NCI-H146 treated with DMSO at 0.1 percent for 48 hours (cell line): Measurements from ENCODE around the gene PNPLA3.
"Not testable (repeated sequence)": the region's sequence is repeated elsewhere in the genome, so short reads cannot be mapped to it uniquely, and the experiment has no call there.

Experiments used
- DNase-seq: peaks from one replicate; lab custom pipeline; 2025; ENCODE audit not compliant: unreplicated experiment; lab: John Stamatoyannopoulos, UW

The PNPLA3 gene

DNA sequence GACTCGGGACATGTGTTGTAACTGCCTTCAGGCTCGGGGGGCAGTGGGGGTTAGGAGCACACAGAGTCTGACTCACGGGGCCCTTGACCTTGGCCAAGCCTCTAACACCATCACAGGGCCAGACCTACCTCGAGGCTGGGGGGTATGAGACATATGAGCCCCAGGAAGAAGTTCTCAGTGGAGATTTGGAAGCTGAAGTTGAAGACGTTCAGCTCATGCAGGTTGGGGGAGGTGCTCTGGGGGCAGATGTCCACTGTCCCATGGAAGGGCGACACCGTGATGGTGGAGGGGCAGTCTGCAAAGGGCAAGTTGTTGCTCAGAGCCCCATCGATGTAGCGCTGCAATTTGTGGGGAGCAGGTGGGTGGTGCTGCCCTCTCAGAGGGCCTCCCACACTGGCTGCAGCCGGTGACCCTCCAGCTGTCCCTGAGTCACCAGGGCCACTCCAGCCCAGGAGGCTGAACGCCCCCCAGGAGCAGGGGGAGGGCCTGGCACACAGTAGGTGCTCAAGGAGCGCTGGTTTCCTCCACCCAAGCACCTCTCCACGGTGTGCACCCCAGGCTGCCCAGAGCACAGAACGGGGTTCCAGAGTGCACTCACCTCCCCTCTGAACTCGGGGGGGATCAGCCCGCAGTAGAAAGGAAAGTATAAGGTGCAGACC, 34.3 kb upstream of the PNPLA3 start:
- no peak for DNase-seq

DNA sequence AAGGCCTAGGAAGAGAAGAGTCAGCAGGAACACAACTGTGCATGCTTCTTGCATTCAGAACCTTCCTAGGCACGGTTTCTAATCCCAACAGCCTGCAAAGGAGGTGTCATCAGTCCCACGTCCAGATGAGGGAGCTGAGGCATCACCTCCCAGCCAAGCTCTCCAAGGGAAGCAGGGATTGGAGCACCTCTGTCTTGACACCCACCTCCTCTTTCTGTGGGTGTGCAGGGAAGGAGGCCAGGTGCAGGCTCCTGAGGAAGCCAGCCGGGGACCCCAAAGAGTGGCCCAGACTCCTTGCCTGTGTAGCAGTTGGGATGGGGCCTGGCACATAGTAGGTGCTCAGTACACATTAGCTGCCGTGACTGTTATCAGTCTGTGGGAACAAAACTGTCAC, 33.7 kb upstream of the PNPLA3 start:
- DNase-seq: no peak

DNA sequence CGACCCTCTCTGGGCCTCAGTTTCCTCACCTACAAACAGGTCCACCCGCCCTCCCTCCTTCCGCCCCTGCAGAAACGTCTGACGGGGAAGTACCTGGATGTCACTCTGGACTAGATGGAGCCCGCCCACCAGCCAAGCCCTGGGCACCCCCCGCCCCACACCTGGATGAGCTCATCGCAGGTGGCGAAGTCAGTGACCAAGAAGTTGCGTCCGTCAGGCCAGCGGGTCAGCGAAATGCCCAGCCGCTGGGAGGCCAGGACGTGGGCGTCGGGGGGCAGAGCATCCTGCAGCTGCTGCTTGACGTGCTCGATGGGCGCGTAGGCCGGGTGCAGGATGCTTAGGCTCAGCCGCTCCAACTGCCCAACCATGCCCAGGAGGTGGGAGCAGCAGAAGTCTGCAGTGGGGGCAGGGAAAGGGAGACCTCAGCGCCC, 32.7 kb upstream of the PNPLA3 start:
- DNase-seq: no peak

DNA sequence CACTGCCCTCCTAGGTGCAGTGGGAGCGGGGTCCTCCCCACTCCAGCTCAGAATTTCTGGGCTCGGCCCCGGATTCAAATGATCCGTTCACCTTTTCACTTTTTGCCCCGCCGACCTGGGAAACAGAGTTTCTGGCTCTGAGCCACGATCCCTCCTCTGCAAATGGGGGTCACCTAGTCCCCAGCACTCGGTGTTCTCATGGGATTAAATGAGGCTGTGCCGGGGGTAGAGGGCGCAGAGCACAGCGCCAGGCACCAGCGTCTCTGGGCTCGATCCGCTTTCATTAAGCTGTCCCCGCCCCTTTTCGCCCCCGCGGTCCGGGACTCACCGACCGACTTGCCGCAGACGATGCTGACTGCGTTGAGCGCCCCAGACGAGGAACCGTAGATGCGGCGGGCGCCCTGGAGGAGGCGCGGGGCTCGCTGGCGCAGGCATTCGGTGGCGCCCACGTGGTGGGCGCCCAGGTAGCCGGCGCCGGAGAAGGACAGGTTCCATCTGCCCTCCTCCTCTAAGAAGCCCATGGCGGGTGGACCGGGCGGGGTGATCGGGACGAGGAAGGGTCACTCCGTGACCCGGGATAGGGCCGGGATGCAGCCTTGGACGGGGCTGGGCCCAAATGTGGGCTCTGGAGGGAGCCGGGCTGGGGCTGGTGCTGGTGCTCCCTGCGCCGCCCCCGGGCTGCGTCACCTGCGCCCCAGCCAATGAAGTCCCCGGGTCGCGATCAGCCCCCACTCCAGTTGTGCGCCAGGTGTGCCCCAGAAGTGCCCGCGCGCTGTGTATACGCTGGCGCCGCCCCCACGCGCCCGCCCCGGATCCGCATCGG, 32.0 kb upstream of the PNPLA3 start, which contains the start of gene PNPLA5:
Gene PNPLA5 (minus strand): TSS at position 654 of the 823 bp plus-strand sequence. CDS start 133 bp downstream, at position 521.
- no peak for DNase-seq

DNA sequence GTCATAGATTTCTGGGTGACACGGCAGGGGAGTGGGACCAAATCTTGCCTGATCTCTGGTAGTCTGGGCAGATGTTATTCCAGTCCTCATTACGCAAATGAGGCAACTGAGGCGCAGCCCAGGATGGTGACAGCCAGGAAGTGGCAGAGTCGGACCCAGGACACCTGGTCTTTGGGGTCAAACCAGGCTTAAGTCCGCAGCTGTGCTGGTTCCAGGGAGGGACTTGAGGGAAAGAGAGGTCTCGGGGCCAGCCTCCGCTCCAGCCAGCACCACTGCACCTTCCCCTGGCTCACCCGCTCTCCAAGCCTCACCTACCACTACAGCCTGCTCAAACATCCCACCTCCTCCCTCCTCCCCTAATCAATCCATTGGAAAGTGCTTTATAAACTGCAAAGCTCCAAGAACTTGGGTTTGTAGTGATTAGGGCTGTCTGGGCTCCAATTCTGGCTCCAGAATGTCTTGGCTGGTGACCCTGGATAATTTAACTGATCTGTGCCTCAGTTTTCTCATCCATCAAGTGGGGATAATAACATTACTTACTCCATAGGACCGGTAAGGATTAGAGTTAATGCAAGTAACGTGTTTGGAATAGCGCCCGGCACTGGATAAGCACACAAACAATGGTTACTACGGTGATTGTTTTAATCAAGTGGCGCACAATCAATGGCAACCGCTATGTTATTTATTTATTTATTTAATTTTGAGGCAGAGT, 31.3 kb upstream of the PNPLA3 start:
- no peak for DNase-seq

DNA sequence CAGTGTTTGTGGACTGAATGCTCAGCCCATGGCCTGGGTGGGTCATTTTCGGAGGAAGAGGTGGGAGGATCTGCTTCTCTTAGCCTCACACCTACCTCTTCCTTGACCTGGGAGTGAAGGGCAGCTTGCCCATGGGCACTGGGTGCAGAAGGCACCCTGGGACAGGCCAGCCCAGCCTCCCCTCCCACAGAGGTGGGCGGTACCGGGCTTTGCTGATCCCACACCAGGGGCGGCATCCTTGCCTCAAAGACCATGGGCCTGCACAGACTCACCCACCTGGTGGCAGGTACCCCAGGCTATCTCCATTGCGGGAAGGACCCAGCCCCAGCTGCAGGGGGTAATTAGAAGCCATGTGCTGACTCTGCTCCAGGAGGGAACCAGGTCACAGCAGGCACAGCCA, 30.3 kb upstream of the PNPLA3 start:
- DNase-seq: no peak

DNA sequence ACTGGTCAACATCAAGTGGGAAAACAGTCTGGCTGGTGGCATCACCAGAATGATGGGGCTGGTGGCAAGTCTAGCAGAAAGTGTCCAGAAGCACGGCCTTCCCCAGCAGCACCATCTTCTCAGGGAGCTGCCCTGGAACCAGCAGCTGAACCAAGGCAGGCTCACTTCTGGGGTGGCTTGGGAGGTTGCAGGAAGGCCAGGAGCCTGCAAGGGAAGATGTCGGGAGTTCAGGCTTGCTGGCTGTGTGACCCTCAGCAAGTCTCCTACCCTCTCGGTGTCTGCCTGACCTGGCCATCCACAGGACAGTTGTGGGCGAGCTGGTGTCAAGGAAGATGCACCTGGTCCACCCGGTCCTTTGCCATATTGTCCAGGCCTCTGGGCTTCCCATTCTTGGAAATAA, 29.5 kb upstream of the PNPLA3 start:
- DNase-seq: no peak

DNA sequence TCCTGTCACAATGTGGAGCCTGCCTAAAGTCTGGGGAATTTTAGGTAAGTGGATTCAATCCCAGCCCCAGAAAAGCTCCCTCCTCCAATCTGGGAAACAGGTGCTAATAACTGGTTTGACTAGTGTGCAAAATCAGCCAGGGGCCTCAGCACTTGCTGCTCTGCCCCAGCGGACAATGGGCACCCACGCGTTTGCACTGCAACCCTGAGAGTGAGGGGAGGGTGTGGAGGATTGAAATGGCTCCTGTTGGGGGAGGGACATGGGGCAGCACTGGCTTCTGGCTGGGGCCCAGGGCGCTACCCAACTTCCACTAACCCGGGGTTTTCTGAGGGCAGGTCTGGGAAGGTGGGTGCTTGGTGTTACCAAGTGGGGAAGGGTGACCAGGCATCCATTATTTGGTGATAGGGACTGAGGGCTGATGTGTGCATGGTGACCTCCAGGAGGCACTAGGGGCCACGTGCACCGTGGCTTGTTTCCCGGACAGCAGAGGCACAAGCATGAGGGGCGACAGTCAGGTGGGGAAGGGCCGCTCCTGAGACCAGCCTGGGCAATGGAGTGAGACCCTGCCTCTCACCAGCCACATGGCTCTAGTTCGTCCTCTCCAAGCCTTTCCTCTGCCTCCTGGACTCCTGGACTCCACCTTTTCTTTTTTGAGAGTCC, 27.5 kb upstream of the PNPLA3 start:
- no peak for DNase-seq

DNA sequence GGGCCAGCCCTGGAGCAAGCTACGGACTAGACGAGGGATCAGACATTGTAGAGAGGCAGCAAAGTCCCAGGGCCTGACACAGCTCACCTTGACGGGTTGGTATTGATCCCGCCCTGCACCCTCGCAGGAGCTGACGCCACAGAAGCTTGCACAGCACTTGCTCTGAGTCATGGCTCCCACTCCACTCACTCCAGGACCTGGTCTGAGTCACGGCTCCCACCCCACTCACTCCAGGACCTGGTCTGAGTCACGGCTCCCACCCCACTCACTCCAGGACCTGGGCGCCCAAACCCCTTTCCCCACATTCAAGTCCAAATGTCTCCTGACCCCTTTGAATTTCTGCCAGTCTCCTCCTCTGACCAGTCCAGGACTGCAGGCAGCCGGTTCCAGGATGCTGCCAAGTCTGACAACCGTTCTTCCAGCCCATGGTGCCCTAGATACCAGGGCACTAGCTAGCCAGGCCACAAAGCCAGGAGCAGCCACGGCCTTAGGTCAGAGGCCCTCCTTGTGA, 25.8 kb upstream of the PNPLA3 start:
- no peak for DNase-seq

DNA sequence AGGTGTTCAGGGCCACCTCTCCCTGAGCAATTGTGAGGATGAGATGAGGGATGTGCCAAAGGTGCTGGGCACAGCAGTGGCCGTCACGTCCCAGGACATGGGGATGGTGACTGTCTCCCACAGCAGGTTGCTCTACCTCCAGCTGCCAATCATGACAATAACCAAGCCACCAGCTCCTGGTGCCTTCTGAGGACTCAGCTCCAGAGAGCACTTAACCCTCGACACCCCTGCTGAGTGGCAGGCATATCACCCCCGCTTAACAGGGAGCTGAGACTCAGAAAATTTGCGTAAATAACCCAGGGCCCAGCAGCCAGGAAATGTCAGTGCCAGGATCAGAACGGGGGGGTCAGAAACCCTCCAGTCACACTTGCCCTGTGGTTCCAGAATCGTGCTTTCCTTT, 23.4 kb upstream of the PNPLA3 start:
- DNase-seq: no peak

DNA sequence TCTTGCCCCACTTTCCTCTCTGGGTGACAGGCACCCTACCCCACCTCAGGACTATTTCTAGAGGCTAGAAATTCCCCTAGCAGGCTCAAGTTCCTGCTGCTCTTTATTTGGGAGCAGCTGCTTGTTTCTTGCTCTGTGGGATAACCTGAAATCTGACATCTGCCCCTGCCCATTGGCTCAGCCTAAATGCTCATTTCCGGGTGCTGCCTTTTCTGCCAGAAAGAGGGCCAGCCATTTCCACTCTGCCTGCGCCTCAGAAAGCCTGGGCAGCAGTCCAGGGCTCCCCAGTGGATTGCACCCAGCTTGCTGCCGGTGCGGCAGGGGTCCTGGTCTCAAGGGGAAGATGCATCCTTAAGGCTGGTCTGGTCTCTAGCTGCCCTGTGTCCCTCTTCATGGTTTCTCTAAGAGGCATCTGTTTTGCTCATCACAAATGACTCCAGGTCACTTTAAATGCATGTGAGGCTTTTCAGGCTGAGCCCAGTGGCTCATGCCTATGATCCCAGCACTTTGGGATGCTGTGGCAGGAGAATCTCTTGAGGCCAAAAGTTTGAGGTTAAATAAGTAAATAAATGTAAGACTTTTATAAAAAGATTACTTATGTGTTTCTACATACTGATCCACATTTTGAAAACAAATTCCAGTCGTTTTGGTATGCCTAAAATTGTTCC, 21.5 kb upstream of the PNPLA3 start:
- DNase-seq: no peak

DNA sequence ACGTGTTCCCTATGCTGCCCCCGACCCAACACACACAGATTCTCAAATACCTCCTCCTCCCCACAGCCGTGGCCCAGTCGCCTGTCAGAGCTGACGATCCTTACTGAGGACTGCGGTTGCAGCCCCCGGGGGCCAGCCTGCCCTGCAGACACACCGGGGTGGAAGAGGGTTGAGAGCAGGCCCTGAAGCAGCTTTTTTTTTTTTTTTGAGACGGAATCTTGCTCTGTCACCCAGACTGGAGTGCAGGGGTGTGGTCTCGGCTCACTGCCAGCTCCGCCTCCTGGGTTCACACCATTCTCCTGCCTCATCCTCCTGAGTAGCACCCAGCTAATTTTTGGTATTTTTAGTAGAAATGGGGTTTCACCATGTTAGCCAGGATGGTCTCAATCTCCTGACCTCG, 20.6 kb upstream of the PNPLA3 start:
- DNase-seq: not testable (repeated sequence)

DNA sequence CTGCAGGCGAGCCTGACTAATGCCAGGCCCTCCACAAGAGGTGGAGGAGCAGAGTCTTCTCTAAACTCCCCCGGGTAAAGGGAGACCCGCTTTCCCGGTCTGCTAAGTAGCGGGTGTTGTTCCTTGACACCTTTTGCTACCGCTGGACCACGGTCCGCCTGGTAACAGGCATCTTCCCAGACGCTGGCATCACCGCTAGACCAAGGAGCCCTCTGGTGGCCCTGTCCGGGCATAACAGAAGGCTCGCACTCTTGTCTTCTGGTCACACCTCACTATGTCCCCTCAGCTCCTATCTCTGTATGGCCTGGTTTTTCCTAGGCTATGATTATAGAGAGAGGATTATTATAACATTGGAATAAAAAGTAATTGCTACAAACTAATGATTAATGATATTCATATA, 19.2 kb upstream of the PNPLA3 start:
- DNase-seq: not testable (repeated sequence)

DNA sequence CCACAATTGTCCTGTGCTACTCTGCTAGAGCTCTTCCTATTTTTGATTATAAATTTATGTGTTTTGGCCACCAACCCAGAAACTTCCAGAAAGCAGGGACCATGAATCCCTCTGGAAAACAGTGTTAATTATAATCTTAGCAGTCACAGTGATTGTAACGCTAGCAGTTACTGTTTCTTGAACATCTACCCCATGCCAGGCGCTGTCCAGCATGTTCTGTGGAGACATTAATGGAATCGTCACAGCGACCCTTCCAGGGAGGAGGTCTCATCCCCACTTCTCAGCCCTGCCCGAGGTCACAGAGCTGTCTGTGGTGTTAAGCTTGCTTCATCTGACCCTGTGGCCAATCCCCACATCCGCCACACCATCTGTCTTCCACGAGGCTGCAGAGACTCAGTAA, 17.9 kb upstream of the PNPLA3 start:
- DNase-seq: no peak

DNA sequence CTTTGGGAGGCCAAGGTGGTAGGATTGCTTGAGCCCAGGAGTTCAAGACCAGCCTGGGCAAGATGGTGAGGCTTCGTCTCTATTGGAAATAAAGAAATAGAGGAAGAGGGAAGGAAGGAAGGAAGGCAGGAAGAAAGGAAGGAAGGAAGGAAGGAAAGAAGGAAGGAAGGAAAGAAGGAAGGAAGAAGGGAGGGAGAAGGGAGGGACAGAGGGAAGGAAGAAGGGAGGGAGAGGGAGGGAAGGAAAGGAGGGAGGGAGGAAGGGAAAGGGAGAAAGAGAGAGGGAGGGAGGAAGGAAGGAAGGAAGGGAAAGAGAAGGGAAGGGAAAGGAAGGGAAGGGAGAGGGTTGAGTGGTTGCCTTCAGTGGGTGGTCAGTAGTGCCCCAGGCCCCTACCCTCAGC, 13.9 kb upstream of the PNPLA3 start:
- no peak for DNase-seq

DNA sequence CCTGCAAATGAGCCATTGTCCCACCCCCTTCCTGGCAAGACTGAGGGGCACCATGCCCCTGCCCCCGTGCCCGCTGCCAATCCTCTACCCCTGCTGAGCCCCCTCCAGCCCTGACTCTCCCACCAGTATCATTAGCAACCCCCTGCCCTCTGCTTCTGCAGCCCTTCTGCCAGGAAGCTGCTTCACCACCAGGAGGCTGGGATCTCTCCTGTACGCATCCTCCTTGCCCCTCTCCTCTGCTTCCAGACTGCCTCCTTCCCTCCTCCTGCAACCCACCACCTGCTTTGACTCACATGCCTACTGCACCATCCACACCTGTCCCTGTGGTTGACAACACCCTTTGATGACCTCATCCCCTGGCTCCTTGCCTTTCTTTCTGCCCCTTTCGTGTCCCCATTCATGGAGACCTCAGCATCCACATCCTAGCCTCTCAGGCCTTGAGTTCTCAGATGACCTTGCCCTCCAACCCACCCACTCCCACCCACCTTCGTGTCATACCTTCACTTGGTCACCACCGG, 13.4 kb upstream of the PNPLA3 start:
- DNase-seq: no peak

DNA sequence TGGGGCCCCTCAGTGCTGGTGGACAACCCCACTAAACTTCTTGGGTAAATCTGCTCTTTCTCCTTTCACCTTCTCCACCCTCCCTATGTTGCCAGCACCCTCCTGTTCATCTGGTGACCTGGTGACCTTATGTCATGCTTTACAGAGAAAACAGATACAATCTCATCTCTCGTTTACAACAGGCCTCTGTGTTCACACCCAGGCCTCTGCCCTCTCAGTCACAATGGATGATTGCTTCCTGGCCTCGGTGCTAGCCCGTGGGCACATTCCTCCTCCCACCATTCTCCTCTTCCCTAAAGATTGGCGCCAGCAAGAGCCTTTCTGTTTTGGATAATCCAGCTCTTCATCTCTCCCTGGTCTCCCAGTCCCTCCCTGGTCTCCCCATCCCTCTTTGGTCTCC, 12.3 kb upstream of the PNPLA3 start:
- DNase-seq: no peak

DNA sequence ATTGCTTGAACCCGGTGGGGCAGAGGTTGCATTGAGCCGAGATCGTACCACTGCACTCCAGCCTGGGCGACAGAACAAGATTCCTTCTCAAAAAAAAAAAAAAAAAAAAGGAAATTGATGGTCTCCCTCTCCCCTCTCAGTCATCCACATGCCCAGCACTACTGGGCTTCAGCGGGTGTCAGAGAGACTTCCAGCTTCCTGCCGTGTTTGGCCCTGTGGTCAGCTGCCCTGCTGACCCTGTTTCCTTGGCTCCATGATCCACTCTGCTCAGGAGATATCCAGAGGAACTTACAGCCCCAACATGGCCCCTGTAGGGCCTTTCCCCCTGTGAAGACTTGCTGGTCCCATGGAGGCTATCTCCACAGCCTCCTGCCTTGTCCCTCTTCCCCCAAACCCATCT, 6.1 kb upstream of the PNPLA3 start:
- no peak for DNase-seq

DNA sequence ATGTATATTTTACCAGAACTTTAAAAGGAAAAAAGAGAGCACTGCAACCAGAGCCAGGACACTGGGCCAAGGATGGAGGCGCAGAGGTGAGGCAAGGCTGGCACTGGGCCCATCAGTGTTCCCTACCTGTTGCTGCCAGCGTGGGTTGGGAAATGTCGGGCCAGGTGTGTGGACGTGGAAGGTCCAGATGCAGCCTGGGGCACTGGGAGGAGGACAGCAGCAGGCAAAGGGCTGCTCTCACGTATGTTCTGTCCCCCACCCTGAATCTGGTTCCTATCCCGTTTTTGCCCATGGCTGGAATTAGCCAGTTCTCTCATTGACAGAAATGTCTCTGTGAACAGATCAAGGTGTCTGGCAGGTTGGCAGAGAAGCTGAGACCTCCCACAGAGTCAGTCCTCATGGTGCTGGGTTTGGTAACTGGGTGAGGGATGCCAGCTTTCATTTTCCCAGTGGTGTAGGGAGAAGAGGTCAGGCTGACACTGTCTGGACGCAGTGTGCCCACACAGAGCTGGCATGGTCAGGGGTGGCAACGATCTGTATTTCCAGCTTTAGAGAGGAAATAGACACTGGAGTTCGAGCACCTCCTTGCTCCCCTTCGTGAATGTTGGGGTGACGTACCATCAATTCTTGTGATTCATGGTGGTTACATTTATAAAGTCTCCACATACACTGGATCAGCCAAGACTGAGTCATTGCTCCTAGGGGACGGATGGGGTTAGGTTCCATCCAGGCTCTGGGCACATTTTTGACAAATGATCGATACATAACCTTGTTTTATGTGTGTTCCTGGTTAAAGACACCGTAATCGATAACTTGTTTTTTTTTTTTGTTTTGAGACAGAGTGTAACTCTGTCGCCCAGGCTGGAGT, 4.3 kb upstream of the PNPLA3 start:
- no peak for DNase-seq
